Measurements from ENCODE around the gene DOCK1. TPM values are rescaled to one million over a fixed set of nuclear protein-coding genes. Genes with fewer than 3 reads are reported as not detected.
"Not testable (repeated sequence)": the region's sequence is repeated elsewhere in the genome, so short reads cannot be mapped to it uniquely, and the experiment has no call there.

DOCK1 gene
- total RNA-seq, 2 donors from 2014 or later: 1.1 TPM

- Mint-ChIP-seq H3K36me3 (no peaks in the 10 kb centered on the region), H3K27ac (no peak overlapping the region), H3K9me3 (no peaks in the 10 kb centered on the region)
- ATAC-seq (no peak), DNase-seq (ENCODE audit: low spot score in 2 of 2) (no peak)
These were observed 371.7 kb downstream of the DOCK1 start for GRCh38 chr10:127276794-127277462.

GRCh38 chr10:127278001-127278400, 372.8 kb downstream of the DOCK1 start:
- Mint-ChIP-seq H3K36me3 (no peaks in the 10 kb centered on the region), H3K27ac (no peak overlapping the region), H3K9me3 (no peaks in the 10 kb centered on the region)
- ATAC-seq: no peak
- DNase-seq (ENCODE audit: low spot score in 2 of 2): no peak

GRCh38 chr10:127279334-127279774, 374.1 kb downstream of the DOCK1 start:
- H3K27ac Mint-ChIP-seq: no peak overlapping the region
- no peaks in the 10 kb centered on the region for H3K36me3 Mint-ChIP-seq
- H3K9me3 Mint-ChIP-seq: no peaks in the 10 kb centered on the region
- ATAC-seq (no peak), DNase-seq (ENCODE audit: low spot score in 2 of 2) (no peak)

GRCh38 chr10:127280446-127280845, 375.2 kb downstream of the DOCK1 start:
- H3K9me3 Mint-ChIP-seq: no peaks in the 10 kb centered on the region
- H3K27ac Mint-ChIP-seq: no peak overlapping the region

GRCh38 chr10:127283017-127283416, 377.8 kb downstream of the DOCK1 start:
- no peak overlapping the region for H3K27ac Mint-ChIP-seq
- no peak for DNase-seq (ENCODE audit: low spot score in 2 of 2)
- ATAC-seq: no peak
- H3K36me3 Mint-ChIP-seq: peaks cover 8% of the 10 kb centered on the region in 2 donors
- peaks cover 2% of the 10 kb centered on the region in 2 donors for H3K9me3 Mint-ChIP-seq

More at GRCh38 chr10:127280446-127280845, 375.2 kb downstream of the DOCK1 start:
- no peaks in the 10 kb centered on the region for H3K36me3 Mint-ChIP-seq
- no peak for DNase-seq (ENCODE audit: low spot score in 2 of 2)
- no peak for ATAC-seq

GRCh38 chr10:127283576-127283975, 378.3 kb downstream of the DOCK1 start:
- Mint-ChIP-seq H3K36me3 (peaks cover 11% of the 10 kb centered on the region in 2 donors), H3K27ac (no peak overlapping the region), H3K9me3 (peaks cover 4% of the 10 kb centered on the region in 2 donors)
- ATAC-seq: no peak
- DNase-seq (ENCODE audit: low spot score in 2 of 2): no peak

- DNase-seq (ENCODE audit: low spot score in 2 of 2) (no peak), ATAC-seq (no peak)
- peaks cover 11 to 17% of the 10 kb centered on the region in 2 donors for H3K36me3 Mint-ChIP-seq
- no peak overlapping the region for H3K27ac Mint-ChIP-seq
- peaks cover 4 to 7% of the 10 kb centered on the region in 2 donors for H3K9me3 Mint-ChIP-seq
These were observed 385.6 kb downstream of the DOCK1 start for GRCh38 chr10:127290850-127291249.

- DNase-seq (ENCODE audit: low spot score in 2 of 2): no peak
- Mint-ChIP-seq H3K27ac (no peak overlapping the region), H3K36me3 (peaks cover 11 to 17% of the 10 kb centered on the region in 2 donors), H3K9me3 (peaks cover 4 to 7% of the 10 kb centered on the region in 2 donors)
- no peak for ATAC-seq
These were observed 386.1 kb downstream of the DOCK1 start for GRCh38 chr10:127291329-127291728.

GRCh38 chr10:127292888-127293287, 387.7 kb downstream of the DOCK1 start:
- DNase-seq (ENCODE audit: low spot score in 2 of 2): no peak
- no peak overlapping the region for H3K27ac Mint-ChIP-seq
- no peak for ATAC-seq
- peaks cover 4 to 11% of the 10 kb centered on the region in 2 donors for H3K9me3 Mint-ChIP-seq
- H3K36me3 Mint-ChIP-seq: peaks cover 5 to 10% of the 10 kb centered on the region in 2 donors

GRCh38 chr10:127293640-127294039, 388.4 kb downstream of the DOCK1 start:
- peak overlapping the region in 1 of 2 donors; percentile 69 for H3K27ac Mint-ChIP-seq
- H3K36me3 Mint-ChIP-seq: peaks cover 0 to 5% of the 10 kb centered on the region in 2 donors
- DNase-seq (ENCODE audit: low spot score in 2 of 2) (peak; percentile 41 to 55), ATAC-seq (peak; percentile 93 to 97)
- peaks cover 0 to 7% of the 10 kb centered on the region in 2 donors for H3K9me3 Mint-ChIP-seq

- H3K27ac Mint-ChIP-seq: no peak overlapping the region
- H3K36me3 Mint-ChIP-seq: no peaks in the 10 kb centered on the region
- H3K9me3 Mint-ChIP-seq: peaks cover 0 to 4% of the 10 kb centered on the region in 2 donors
- ATAC-seq (no peak), DNase-seq (ENCODE audit: low spot score in 2 of 2) (no peak)
These were observed 391.5 kb downstream of the DOCK1 start for GRCh38 chr10:127296696-127297095.

GRCh38 chr10:127298381-127298780, 393.2 kb downstream of the DOCK1 start:
- H3K36me3 Mint-ChIP-seq: no peaks in the 10 kb centered on the region
- no peak for DNase-seq (ENCODE audit: low spot score in 2 of 2)
- no peak overlapping the region for H3K27ac Mint-ChIP-seq
- H3K9me3 Mint-ChIP-seq: peaks cover 0 to 4% of the 10 kb centered on the region in 2 donors
- no peak for ATAC-seq

- not testable (repeated sequence) for H3K9me3 Mint-ChIP-seq; ATAC-seq; DNase-seq (ENCODE audit: low spot score in 2 of 2); H3K36me3 Mint-ChIP-seq; H3K27ac Mint-ChIP-seq
These were observed 394.0 kb downstream of the DOCK1 start for GRCh38 chr10:127299192-127299591.

- Mint-ChIP-seq H3K27ac (no peak overlapping the region), H3K36me3 (no peaks in the 10 kb centered on the region), H3K9me3 (peaks cover 0 to 4% of the 10 kb centered on the region in 2 donors)
- ATAC-seq: no peak
- no peak for DNase-seq (ENCODE audit: low spot score in 2 of 2)
These were observed 394.9 kb downstream of the DOCK1 start for GRCh38 chr10:127299956-127300689.

- no peak for DNase-seq (ENCODE audit: low spot score in 2 of 2)
- ATAC-seq: no peak
- Mint-ChIP-seq H3K9me3 (peaks cover 0 to 4% of the 10 kb centered on the region in 2 donors), H3K27ac (no peak overlapping the region), H3K36me3 (no peaks in the 10 kb centered on the region)
These were observed 395.7 kb downstream of the DOCK1 start for GRCh38 chr10:127300868-127301321.

- ATAC-seq: no peak
- no peak overlapping the region for H3K27ac Mint-ChIP-seq
- no peak for DNase-seq (ENCODE audit: low spot score in 2 of 2)
- peaks cover 0 to under 1% of the 10 kb centered on the region in 2 donors for H3K9me3 Mint-ChIP-seq
- H3K36me3 Mint-ChIP-seq: no peaks in the 10 kb centered on the region
These were observed 397.1 kb downstream of the DOCK1 start for GRCh38 chr10:127302343-127302742.

GRCh38 chr10:127303105-127303504, 397.9 kb downstream of the DOCK1 start:
- Mint-ChIP-seq H3K27ac (no peak overlapping the region), H3K36me3 (no peaks in the 10 kb centered on the region), H3K9me3 (peaks cover 0 to 5% of the 10 kb centered on the region in 2 donors)
- ATAC-seq: no peak
- DNase-seq (ENCODE audit: low spot score in 2 of 2): no peak

All from activated naive CD4-positive, alpha-beta T cell treated with anti-CD3 and anti-CD28 coated beads, Interleukin-2, amount 50 U/mL, for 72 hours (primary cell).